Motor neuron (in vitro differentiated cells): ENCODE data around the gene MRGPRG. TPM values are rescaled to one million over a fixed set of nuclear protein-coding genes. Genes with fewer than 3 reads are reported as not detected.
A peak's percentile ranks its signal among the peaks of the same experiment; 100 is the strongest.

Source experiments
- ATAC-seq, 8 experiments: fragments of 200-7000 bp; cut with Tn5 transposase; replicated peaks in 6 of 8; 2 replicates each; pipeline ENCODE4 v1.8.0; 2021; ENCODE audit warnings: mild to moderate bottlenecking in 8 of 8, moderate library complexity in 8 of 8
- H3K27ac ChIP-seq, 2 donors: fragments of 250-450 bp; sonication (Bioruptor Pico); 2 replicates each; pipeline ENCODE4 v1.9.0; 2021; ENCODE audit warnings: antibody characterized with exemption in 2 of 2, mild to moderate bottlenecking in 2 of 2, moderate library complexity in 1 of 2
- H3K4me1 ChIP-seq, 2 donors: fragments of 250-450 bp; sonication (Bioruptor Pico); replicated peaks in 1 of 2; 2 replicates each; pipeline ENCODE4 v1.6.1; 2021; ENCODE audit warnings: antibody characterized with exemption in 2 of 2, mild to moderate bottlenecking in 2 of 2, moderate library complexity in 1 of 2
- H3K4me3 ChIP-seq, 5 donors: fragments of 250-450 bp; sonication (Bioruptor Pico); 2 replicates each; pipeline ENCODE4 v1.9.0; 2021; ENCODE audit warnings: antibody characterized with exemption in 5 of 5, mild to moderate bottlenecking in 5 of 5, moderate library complexity in 4 of 5
- WGBS, 10 experiments: fragments of 450-650 bp; shearing (Covaris generic); methylation state at CpG; one replicate each; pipeline ENCODE4 v1.0.0; 2022; 5-methylcytosine and 5-hydroxymethylcytosine counted together
- in situ Hi-C, 9 experiments: fragments of 400-800 bp; cut with MboI; loops; one replicate each; pipeline ENCODE4 v1.15.0; 2021; ENCODE audit warnings: low sequenced_read_pairs in 9 of 9, low pct_unique_long_range_greater_than_20kb in 2 of 9; ENCODE audit not compliant: unreplicated experiment in 9 of 9
- total RNA-seq, 8 experiments: library from RNA; unstranded; fragments of 300-600 nt; gene quantifications; 2 replicates each; pipeline versions ENCODE4 v1.2.3 to v1.2.4, GENCODE V29; 2022

The MRGPRG gene
- total RNA-seq, 8 experiments from 2014 or later = 0.41 to 1.4 (median 0.73) TPM; not detected in 5

- Histone ChIP-seq H3K4me1 (peaks cover 0 to 9% of the 10 kb centered on the region in 2 donors), H3K4me3 (no peak overlapping the region), H3K27ac (no peak overlapping the region)
- 60 to 100% (median 80%) methylated on average over 1 to 2 of the region's 4 CpGs; no CpG with 5 or more reads in 7 of the 10 experiments for WGBS, 10 experiments
- in situ Hi-C loops = loop anchor here in 1 of 9 experiments (25.0 kb wide), 1 partner anchor 198 kb away; no protein-coding TSS in a partner anchor
- ATAC-seq = no peak
These were observed 4.3 kb downstream of the MRGPRG start for GRCh38 chr11:3214420-3214699.

- H3K27ac ChIP-seq = no peak overlapping the region
- ATAC-seq = no peak
- in situ Hi-C loops = loop anchor here in 1 of 9 experiments (25.0 kb wide), 1 partner anchor 198 kb away; no protein-coding TSS in a partner anchor
- WGBS, 10 experiments = 50 to 94% (median 61%) methylated on average over 1 to 14 of the region's 24 CpGs; no CpG with 5 or more reads in 2 of the 10 experiments
- no peak overlapping the region for H3K4me3 ChIP-seq
- peaks cover 0 to 9% of the 10 kb centered on the region in 2 donors for H3K4me1 ChIP-seq
These were observed 4.8 kb downstream of the MRGPRG start for GRCh38 chr11:3213659-3214419.

- in situ Hi-C loops = loop anchor here in 1 of 9 experiments (25.0 kb wide), 1 partner anchor 204 kb away; no protein-coding TSS in a partner anchor
- WGBS, 10 experiments = 30 to 92% (median 79%) methylated on average over 1 to 6 of the region's 6 CpGs; no CpG with 5 or more reads in 3 of the 10 experiments
- no peak for ATAC-seq
- no peak overlapping the region for H3K27ac ChIP-seq
- H3K4me3 ChIP-seq = no peak overlapping the region
- H3K4me1 ChIP-seq = peaks cover 0 to 3% of the 10 kb centered on the region in 2 donors
These were observed 10.3 kb downstream of the MRGPRG start for GRCh38 chr11:3208272-3208671.

GRCh38 chr11:3207526-3208189, 11.0 kb downstream of the MRGPRG start:
- H3K4me1 ChIP-seq = peaks cover 0 to 5% of the 10 kb centered on the region in 2 donors

GRCh38 chr11:3206922-3207204, 11.8 kb downstream of the MRGPRG start:
- Histone ChIP-seq H3K27ac (no peak overlapping the region), H3K4me3 (no peak overlapping the region), H3K4me1 (peaks cover 0 to 5% of the 10 kb centered on the region in 2 donors)
- in situ Hi-C loops = loop anchor here in 1 of 9 experiments (25.0 kb wide), 1 partner anchor 205 kb away; no protein-coding TSS in a partner anchor
- WGBS, 10 experiments = 88 to 100% (median 100%) methylated on average over 1 of the region's 1 CpG; no CpG with 5 or more reads in 3 of the 10 experiments
- no peak for ATAC-seq

More at GRCh38 chr11:3207526-3208189, 11.0 kb downstream of the MRGPRG start:
- Histone ChIP-seq H3K4me3 (no peak overlapping the region), H3K27ac (no peak overlapping the region)
- ATAC-seq = peak in 5 of 8 experiments; percentile 36 to 76 (median 58)
- in situ Hi-C loops = loop anchor here in 1 of 9 experiments (25.0 kb wide), 1 partner anchor 205 kb away; no protein-coding TSS in a partner anchor
- 50 to 71% (median 60%) methylated on average over 1 to 5 of the region's 8 CpGs; no CpG with 5 or more reads in 5 of the 10 experiments for WGBS, 10 experiments

- ATAC-seq = no peak
- Histone ChIP-seq H3K4me3 (no peak overlapping the region), H3K4me1 (peaks cover 0 to 5% of the 10 kb centered on the region in 2 donors), H3K27ac (no peak overlapping the region)
- WGBS, 10 experiments = 47 to 94% (median 79%) methylated on average over 1 to 5 of the region's 8 CpGs; no CpG with 5 or more reads in 2 of the 10 experiments
- in situ Hi-C loops = loop anchor here in 1 of 9 experiments (25.0 kb wide), 1 partner anchor 206 kb away; no protein-coding TSS in a partner anchor
These were observed 12.3 kb downstream of the MRGPRG start for GRCh38 chr11:3206156-3206921.

- in situ Hi-C loops = loop anchor here in 1 of 9 experiments (25.0 kb wide), 1 partner anchor 207 kb away; no protein-coding TSS in a partner anchor
- WGBS, 10 experiments = 0 to 100% (median 8%) methylated on average over 1 to 3 of the region's 16 CpGs; no CpG with 5 or more reads in 4 of the 10 experiments
- H3K27ac ChIP-seq = no peak overlapping the region
- H3K4me1 ChIP-seq = peaks cover 0 to 5% of the 10 kb centered on the region in 2 donors
- no peak overlapping the region for H3K4me3 ChIP-seq
- ATAC-seq = peak in 2 of 8 experiments; percentile 29 to 42
These were observed 13.1 kb downstream of the MRGPRG start for GRCh38 chr11:3205261-3206155.

- Histone ChIP-seq H3K4me3 (no peak overlapping the region), H3K27ac (no peak overlapping the region), H3K4me1 (peaks cover 0 to 5% of the 10 kb centered on the region in 2 donors)
- no peak for ATAC-seq
- WGBS, 10 experiments = 40 to 50% methylated on average over 1 to 2 of the region's 24 CpGs; no CpG with 5 or more reads in 8 of the 10 experiments
- in situ Hi-C loops = loop anchor here in 1 of 9 experiments (25.0 kb wide), 1 partner anchor 208 kb away; no protein-coding TSS in a partner anchor
These were observed 14.2 kb downstream of the MRGPRG start for GRCh38 chr11:3204141-3205015.

- peak; percentile 72 to 85 (median 79) for ATAC-seq
- WGBS, 10 experiments = 0 to 4% (median 0%) methylated on average over 1 to 9 of the region's 51 CpGs; no CpG with 5 or more reads in 7 of the 10 experiments
- in situ Hi-C loops = loop anchor here in 1 of 9 experiments (25.0 kb wide), 1 partner anchor 209 kb away; no protein-coding TSS in a partner anchor
These were observed 15.2 kb downstream of the MRGPRG start for GRCh38 chr11:3203221-3204043.

GRCh38 chr11:3202759-3203158, 15.9 kb downstream of the MRGPRG start:
- H3K27ac ChIP-seq = no peak overlapping the region
- no peak overlapping the region for H3K4me3 ChIP-seq
- peaks cover 0 to 5% of the 10 kb centered on the region in 2 donors for H3K4me1 ChIP-seq
- in situ Hi-C loops = loop anchor here in 1 of 9 experiments (25.0 kb wide), 1 partner anchor 210 kb away; no protein-coding TSS in a partner anchor
- WGBS, 10 experiments = 0 to 60% (median 35%) methylated on average over 1 to 4 of the region's 17 CpGs; no CpG with 5 or more reads in 6 of the 10 experiments
- ATAC-seq = peak in 1 of 8 experiments; percentile 30

More at GRCh38 chr11:3203221-3204043, 15.2 kb downstream of the MRGPRG start:
- Histone ChIP-seq H3K4me3 (peak overlapping the region in 1 of 5 donors; percentile 4), H3K27ac (no peak overlapping the region), H3K4me1 (peaks cover 0 to 5% of the 10 kb centered on the region in 2 donors)
